ENCODE measurements around the gene HSD3B7. TPM values are rescaled to one million over a fixed set of nuclear protein-coding genes. Genes with fewer than 3 reads are reported as not detected.

The HSD3B7 gene
- total RNA-seq, 1 donor from 2014 or later: 14.5 TPM

GRCh38 chr16:30948667-30949649 lies 36.0 kb upstream of the HSD3B7 start, which contains the start of gene ORAI3:
ORAI3 (plus strand) TSS chr16:30949068; CDS start chr16:30949290, 222 bp downstream.
- DNase-seq (ENCODE audit: extremely low spot score in 2 of 2): no peak
- intact Hi-C loops (cut with DNase I): no loop called here
- peak within 1 kb of the TSS; percentile 98 for H3K27ac ChIP-seq
- no peaks in the 10 kb centered on the region for H3K9me3 ChIP-seq
- peaks cover 0 to 6% of the 10 kb centered on the region in 2 donors for H3K36me3 ChIP-seq
- TF ChIP-seq POLR2AphosphoS5 (IDR thresholded peaks at IDR 0.05; ENCODE audit: insufficient read depth in 1 of 2, low read depth in 1 of 2) (peak; percentile 21 to 81), POLR2A (IDR thresholded peaks at IDR 0.05) (peak in 1 of 2 donors; percentile 74), CTCF (IDR thresholded peaks at IDR 0.05) (no peak)
- H3K4me1 ChIP-seq: peaks cover 49% of the 10 kb centered on the region
- no peaks in the 10 kb centered on the region for H3K27me3 ChIP-seq
- peak within 1 kb of the TSS; percentile 96 to 98 for H3K4me3 ChIP-seq

GRCh38 chr16:30949650-30950515 lies 35.1 kb upstream of the HSD3B7 start:
- Histone ChIP-seq H3K36me3 (no peaks in the 10 kb centered on the region), H3K27ac (peak overlapping the region; percentile 98), H3K4me3 (peak overlapping the region; percentile 96 to 98), H3K4me1 (peaks cover 53% of the 10 kb centered on the region), H3K9me3 (no peaks in the 10 kb centered on the region), H3K27me3 (no peaks in the 10 kb centered on the region)
- intact Hi-C loops (cut with DNase I): no loop called here
- DNase-seq (ENCODE audit: extremely low spot score in 2 of 2): peak in 1 of 2 donors; percentile 96
- peak in 1 of 2 donors; percentile 64 for TF ChIP-seq POLR2A (IDR thresholded peaks at IDR 0.05)
- TF ChIP-seq POLR2AphosphoS5 (IDR thresholded peaks at IDR 0.05; ENCODE audit: insufficient read depth in 1 of 2, low read depth in 1 of 2): peak; percentile 59 to 89
- TF ChIP-seq CTCF (IDR thresholded peaks at IDR 0.05): no peak

- peaks cover 53% of the 10 kb centered on the region for H3K4me1 ChIP-seq
- no peak for TF ChIP-seq CTCF (IDR thresholded peaks at IDR 0.05)
- TF ChIP-seq POLR2AphosphoS5 (IDR thresholded peaks at IDR 0.05; ENCODE audit: insufficient read depth in 1 of 2, low read depth in 1 of 2): no peak
- TF ChIP-seq POLR2A (IDR thresholded peaks at IDR 0.05): no peak
- intact Hi-C loops (cut with DNase I): no loop called here
- H3K36me3 ChIP-seq: no peaks in the 10 kb centered on the region
- no peaks in the 10 kb centered on the region for H3K9me3 ChIP-seq
- peak overlapping the region; percentile 98 for H3K27ac ChIP-seq
- H3K27me3 ChIP-seq: no peaks in the 10 kb centered on the region
- H3K4me3 ChIP-seq: peak overlapping the region in 1 of 2 donors; percentile 96
- no peak for DNase-seq (ENCODE audit: extremely low spot score in 2 of 2)
These were observed 34.4 kb upstream of the HSD3B7 start for GRCh38 chr16:30950516-30951065.

GRCh38 chr16:30951193-30951592 lies 33.8 kb upstream of the HSD3B7 start:
- Histone ChIP-seq H3K9me3 (no peaks in the 10 kb centered on the region), H3K4me3 (no peak overlapping the region), H3K27me3 (no peaks in the 10 kb centered on the region), H3K4me1 (peaks cover 53% of the 10 kb centered on the region), H3K36me3 (no peaks in the 10 kb centered on the region), H3K27ac (peak overlapping the region; percentile 98)
- no peak for TF ChIP-seq POLR2AphosphoS5 (IDR thresholded peaks at IDR 0.05; ENCODE audit: insufficient read depth in 1 of 2, low read depth in 1 of 2)
- intact Hi-C loops (cut with DNase I): no loop called here
- DNase-seq (ENCODE audit: extremely low spot score in 2 of 2): no peak

GRCh38 chr16:30951750-30952149 lies 33.3 kb upstream of the HSD3B7 start:
- no peak for DNase-seq (ENCODE audit: extremely low spot score in 2 of 2)
- peaks cover 57% of the 10 kb centered on the region for H3K4me1 ChIP-seq
- TF ChIP-seq POLR2A (IDR thresholded peaks at IDR 0.05) (no peak), CTCF (IDR thresholded peaks at IDR 0.05) (no peak), POLR2AphosphoS5 (IDR thresholded peaks at IDR 0.05; ENCODE audit: insufficient read depth in 1 of 2, low read depth in 1 of 2) (peak in 1 of 2 donors; percentile 40)
- H3K27me3 ChIP-seq: no peaks in the 10 kb centered on the region
- intact Hi-C loops (cut with DNase I): no loop called here
- H3K27ac ChIP-seq: peak overlapping the region; percentile 98
- H3K4me3 ChIP-seq: no peak overlapping the region
- H3K36me3 ChIP-seq: no peaks in the 10 kb centered on the region
- no peaks in the 10 kb centered on the region for H3K9me3 ChIP-seq
